Caki2 (cell line): ENCODE measurements around the gene DYRK2. TPM values are rescaled to one million over a fixed set of nuclear protein-coding genes. Genes with fewer than 3 reads are reported as not detected.
A peak's percentile ranks its signal among the peaks of the same experiment; 100 is the strongest.
"Not testable (repeated sequence)": the region's sequence is repeated elsewhere in the genome, so short reads cannot be mapped to it uniquely, and the experiment has no call there.

Experiments
- DNase-seq: peaks from one replicate; pipeline ENCODE4 v3.0.0-alpha.2; 2015; ENCODE audit warnings: low read depth
- in situ Hi-C: cut with HindIII; loops from 2 replicates; pipeline ENCODE4 v1.10.0; 2016; ENCODE audit warnings: low sequenced_read_pairs, low pct_unique_long_range_greater_than_20kb, mixed read lengths
- total RNA-seq: library from RNA; depleted of rRNA; stranded (reverse); fragments of >200 nt; shearing (Covaris generic); gene quantifications from 2 replicates; pipeline ENCODE4 v1.2.3, GENCODE V29; 2014; ENCODE audit warnings: low replicate concordance

Gene DYRK2
- total RNA-seq, 1 experiment from 2014 or later: 54.9 TPM

- DNase-seq: no peak
- in situ Hi-C loops: no loop called here
Measured at GRCh38 chr12:67664171-67664570, 15.6 kb downstream of the DYRK2 start.

- in situ Hi-C loops: no loop called here
- no peak for DNase-seq
Measured at GRCh38 chr12:67665679-67666078, 17.1 kb downstream of the DYRK2 start.

DNA sequence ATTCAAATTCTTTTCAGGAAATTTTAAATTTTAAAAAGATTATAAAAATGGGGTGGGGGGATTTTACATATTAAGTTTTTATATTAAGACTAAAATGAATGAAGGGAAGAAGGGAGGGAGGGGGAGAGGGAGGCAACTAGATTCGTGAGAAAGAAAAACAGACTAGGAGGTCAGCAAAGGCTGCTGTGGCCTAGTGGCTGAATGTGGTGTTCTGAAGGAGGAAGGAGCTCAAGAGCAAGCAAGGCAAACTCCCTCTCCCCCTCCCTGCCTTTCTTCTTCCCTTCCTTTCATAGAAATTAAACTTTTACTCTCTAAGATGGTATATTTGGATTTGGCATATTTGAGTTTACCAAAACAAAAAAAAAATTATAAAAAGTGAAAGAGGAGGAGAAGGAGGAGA is 18.1 kb downstream of the DYRK2 start:
- in situ Hi-C loops: no loop called here
- no peak for DNase-seq

- in situ Hi-C loops: no loop called here
- no peak for DNase-seq
Measured at GRCh38 chr12:67667276-67668073, 18.9 kb downstream of the DYRK2 start.

- in situ Hi-C loops: no loop called here
- no peak for DNase-seq
Measured at GRCh38 chr12:67669217-67669933, 20.8 kb downstream of the DYRK2 start.

- DNase-seq: no peak
- in situ Hi-C loops: no loop called here
Measured at GRCh38 chr12:67669934-67670631, 21.5 kb downstream of the DYRK2 start.

GRCh38 chr12:67671419-67671818 is 22.9 kb downstream of the DYRK2 start:
- in situ Hi-C loops: no loop called here
- no peak for DNase-seq

GRCh38 chr12:67671892-67672291 is 23.3 kb downstream of the DYRK2 start:
- DNase-seq: no peak
- in situ Hi-C loops: no loop called here

DNA sequence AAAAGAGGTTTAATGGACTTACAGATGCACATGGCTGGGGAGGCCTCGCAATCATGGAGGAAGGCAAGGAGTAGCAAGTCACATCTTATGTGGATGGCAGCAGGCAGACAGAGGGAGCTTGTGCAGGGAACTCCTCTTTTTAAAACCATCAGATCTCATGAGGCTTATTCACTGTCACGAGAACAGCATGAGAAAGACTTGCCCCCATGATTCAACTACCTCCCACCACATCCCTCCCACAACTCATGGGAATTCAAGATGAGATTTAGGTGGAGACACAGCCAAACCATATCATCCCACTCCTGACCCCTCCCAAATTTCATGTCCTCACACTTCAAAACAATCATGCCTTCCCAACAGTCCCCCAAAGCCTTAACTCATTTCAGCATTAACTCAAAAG is 24.0 kb downstream of the DYRK2 start:
- in situ Hi-C loops: not testable (repeated sequence)

GRCh38 chr12:67673509-67673908 is 25.0 kb downstream of the DYRK2 start:
- DNase-seq, in situ Hi-C loops: not testable (repeated sequence)

More for the DNA sequence above, 24.0 kb downstream of the DYRK2 start:
- DNase-seq: not testable (repeated sequence)

GRCh38 chr12:67674417-67674816 is 25.9 kb downstream of the DYRK2 start:
- no peak for DNase-seq
- in situ Hi-C loops: no loop called here

GRCh38 chr12:67676624-67677023 is 28.1 kb downstream of the DYRK2 start:
- in situ Hi-C loops: no loop called here
- no peak for DNase-seq

DNA sequence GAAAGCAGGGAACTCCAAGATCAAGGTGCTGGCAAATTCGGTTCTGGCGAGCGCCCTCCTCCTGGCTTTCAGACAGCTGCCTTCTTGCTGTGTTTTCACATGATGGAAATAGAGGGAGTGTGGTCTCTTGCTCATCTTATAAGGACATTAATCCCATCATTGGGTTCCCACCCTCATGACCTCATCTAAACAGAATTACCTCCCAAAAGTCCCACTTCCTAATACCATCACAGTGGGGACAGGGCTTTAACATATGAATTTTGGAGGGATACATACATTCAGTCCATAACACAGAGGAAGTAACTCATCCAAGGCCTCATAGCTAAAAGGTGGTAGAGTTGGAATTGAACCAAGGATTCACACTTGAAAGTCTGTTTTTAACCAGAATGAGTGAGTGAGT is 28.6 kb downstream of the DYRK2 start:
- in situ Hi-C loops: no loop called here

GRCh38 chr12:67681105-67681778 is 32.7 kb downstream of the DYRK2 start:
- in situ Hi-C loops: no loop called here
- peak; percentile 83 for DNase-seq

More for the DNA sequence above, 28.6 kb downstream of the DYRK2 start:
- DNase-seq: no peak

DNA sequence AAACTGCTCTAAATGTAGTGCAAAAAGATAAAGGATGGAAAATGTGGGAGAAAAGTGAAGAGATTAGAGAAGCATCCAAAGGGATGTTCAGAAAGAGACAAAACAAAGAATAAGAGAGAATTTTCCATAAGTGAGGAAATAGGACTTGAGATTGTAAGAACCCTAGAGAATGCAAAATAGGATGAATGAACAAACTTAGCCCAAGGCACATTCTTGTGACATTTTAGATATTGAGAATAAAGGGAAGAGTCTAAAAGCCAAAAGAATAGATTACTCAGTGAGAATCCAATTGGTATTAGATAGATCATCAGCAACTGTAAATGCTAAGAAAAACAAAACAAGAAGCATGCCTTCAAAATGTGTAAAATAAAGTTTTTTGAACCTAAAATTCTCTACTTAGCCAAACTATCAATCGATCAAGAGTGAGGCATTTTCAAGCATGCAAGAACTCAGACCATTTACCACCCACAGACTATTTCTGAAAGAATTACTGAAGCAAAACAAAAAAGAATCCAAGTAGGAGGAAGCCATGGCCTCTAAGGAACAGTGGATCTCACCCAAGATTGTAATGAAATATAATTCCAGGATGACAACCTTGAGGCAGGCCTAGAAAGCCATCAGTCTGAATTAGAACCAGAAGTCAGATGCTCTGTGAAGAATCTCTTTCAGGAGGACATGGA is 33.5 kb downstream of the DYRK2 start:
- DNase-seq: no peak
- in situ Hi-C loops: no loop called here

DNA sequence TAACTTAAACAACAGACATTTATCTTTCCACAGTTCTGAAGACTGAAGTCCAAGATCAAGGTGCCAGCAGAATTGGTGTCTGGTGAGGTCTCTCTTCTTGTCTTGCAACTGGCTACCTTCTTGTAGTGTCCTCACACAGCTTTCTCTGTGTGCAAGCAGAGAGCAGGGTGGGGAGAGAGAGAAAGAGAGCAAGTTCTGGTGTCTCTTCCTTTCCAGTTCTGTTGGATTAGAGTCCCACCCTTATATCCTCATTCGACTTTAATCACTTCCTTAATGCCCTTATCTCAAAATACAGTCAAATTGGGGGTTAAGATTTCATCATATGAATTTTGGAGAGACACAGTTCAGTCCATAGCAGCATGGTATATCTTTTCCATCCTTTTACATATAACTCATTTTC is 40.8 kb downstream of the DYRK2 start:
- DNase-seq: no peak
- in situ Hi-C loops: no loop called here

DNA sequence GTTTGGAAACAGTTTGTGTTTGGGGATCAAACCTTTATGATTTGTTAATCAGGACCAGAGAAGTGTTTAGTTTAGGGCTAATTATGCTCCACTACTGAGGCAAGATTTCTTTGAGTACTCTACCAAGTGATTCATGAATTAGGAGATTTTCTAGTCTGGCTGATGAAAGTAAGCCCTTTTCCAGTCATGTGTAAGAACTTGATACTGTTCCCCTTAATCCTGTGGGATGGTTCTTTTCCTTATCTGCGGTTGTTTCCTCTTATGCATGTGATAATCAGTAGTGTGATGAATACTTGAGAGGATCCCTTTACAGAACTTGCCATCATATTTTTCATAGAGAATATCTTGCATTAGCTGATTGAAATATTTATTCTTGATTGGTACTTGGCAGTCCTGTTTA is 42.1 kb downstream of the DYRK2 start:
- DNase-seq: no peak
- in situ Hi-C loops: no loop called here

DNA sequence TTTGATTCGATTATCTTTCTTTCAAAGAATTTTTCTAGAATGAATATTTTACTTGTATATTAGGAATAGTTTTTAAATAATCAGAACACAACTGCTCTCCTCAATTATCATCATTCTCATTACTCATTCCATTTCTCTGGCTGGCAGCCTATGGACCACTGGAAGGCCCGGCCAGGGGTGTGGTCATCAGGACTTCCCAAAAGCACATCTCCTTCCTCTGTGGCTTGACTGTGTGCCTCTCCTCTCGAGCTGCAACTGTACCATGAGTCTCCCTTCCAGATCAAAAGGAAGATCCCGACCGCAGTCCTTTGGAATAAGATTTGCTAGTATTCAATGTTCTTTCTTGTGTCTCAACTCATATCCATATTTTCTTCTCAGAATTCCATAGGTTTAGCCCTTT is 42.7 kb downstream of the DYRK2 start:
- no peak for DNase-seq
- in situ Hi-C loops: no loop called here
